Natural killer cell treated with Interleukin-12 subunit alpha and Interleukin-12 subunit beta and Interleukin-15 and Interleukin-18, amount 100 ng/mL, for 72 hours (primary cell): Measurements from ENCODE around the gene TMEM123. TPM values are rescaled to one million over a fixed set of nuclear protein-coding genes. Genes with fewer than 3 reads are reported as not detected.
A peak's percentile ranks its signal among the peaks of the same experiment; 100 is the strongest.

Source experiments
- ATAC-seq, 2 donors: fragments of 150-1000 bp; cut with Tn5 transposase in 1 of 2; sonication (Bioruptor Pico), chemical (Tn5 transposase) in 1 of 2; 2 replicates each; pipeline ENCODE4 v1.10.0; 2021
- DNase-seq: peaks from one replicate; pipeline ENCODE4 v3.0.0; 2022; ENCODE audit warnings: low spot score
- H3K27ac Mint-ChIP-seq, 2 donors: 1 replicate in 1 of 2; 2 replicates in 1 of 2; pipeline ENCODE4 v1.8.0; 2022; ENCODE audit warnings: mixed read lengths in 2 of 2, mild to moderate bottlenecking in 1 of 2, moderate library complexity in 1 of 2
- H3K27me3 Mint-ChIP-seq, 2 donors: 1 replicate in 1 of 2; 2 replicates in 1 of 2; pipeline ENCODE4 v1.8.0; 2022; ENCODE audit warnings: mixed read lengths in 2 of 2
- H3K36me3 Mint-ChIP-seq: one replicate; pipeline ENCODE4 v1.8.0; 2022; ENCODE audit warnings: mixed read lengths
- H3K4me1 Mint-ChIP-seq, 2 donors: 1 replicate in 1 of 2; 2 replicates in 1 of 2; pipeline ENCODE4 v1.8.0; 2022; ENCODE audit warnings: low read depth in 2 of 2, mixed read lengths in 2 of 2, mild to moderate bottlenecking in 1 of 2
- H3K4me3 Mint-ChIP-seq: one replicate; pipeline ENCODE4 v1.8.0; 2022; ENCODE audit warnings: mixed read lengths
- H3K9me3 Mint-ChIP-seq: 2 replicates; pipeline ENCODE4 v1.8.0; 2022; ENCODE audit warnings: mixed read lengths
- total RNA-seq, 2 donors: library from RNA; stranded (reverse); gene quantifications; one replicate each; pipeline ENCODE4 v1.2.3, GENCODE V29; 2022

The TMEM123 gene
- total RNA-seq, 2 donors from 2014 or later: 64.6 to 81.3 TPM

- Mint-ChIP-seq H3K27me3 (peaks cover 0 to 7% of the 10 kb centered on the region in 2 donors), H3K36me3 (no peaks in the 10 kb centered on the region), H3K9me3 (no peaks in the 10 kb centered on the region), H3K27ac (no peak overlapping the region), H3K4me1 (peaks cover 0 to 25% of the 10 kb centered on the region in 2 donors), H3K4me3 (no peak overlapping the region)
- DNase-seq (no peak), ATAC-seq (no peak)
Observed at GRCh38 chr11:102467080-102467708, 14.6 kb upstream of the TMEM123 start.

- no peak overlapping the region for H3K4me3 Mint-ChIP-seq
- no peaks in the 10 kb centered on the region for H3K36me3 Mint-ChIP-seq
- H3K9me3 Mint-ChIP-seq: no peaks in the 10 kb centered on the region
- ATAC-seq (no peak), DNase-seq (no peak)
- H3K27ac Mint-ChIP-seq: no peak overlapping the region
- H3K4me1 Mint-ChIP-seq: peaks cover 0 to 25% of the 10 kb centered on the region in 2 donors
- H3K27me3 Mint-ChIP-seq: peaks cover 0 to 11% of the 10 kb centered on the region in 2 donors
Observed at GRCh38 chr11:102465696-102466095, 13.1 kb upstream of the TMEM123 start.

- no peak overlapping the region for H3K4me3 Mint-ChIP-seq
- peak in 1 of 2 donors; percentile 61 for ATAC-seq
- no peak overlapping the region for H3K27ac Mint-ChIP-seq
- peaks cover 0 to 20% of the 10 kb centered on the region in 2 donors for H3K4me1 Mint-ChIP-seq
- peaks cover 0 to 11% of the 10 kb centered on the region in 2 donors for H3K27me3 Mint-ChIP-seq
- H3K9me3 Mint-ChIP-seq: no peaks in the 10 kb centered on the region
- no peak for DNase-seq
- no peaks in the 10 kb centered on the region for H3K36me3 Mint-ChIP-seq
Observed at GRCh38 chr11:102464859-102465500, 12.4 kb upstream of the TMEM123 start.

GRCh38 chr11:102464037-102464436 lies 11.5 kb upstream of the TMEM123 start:
- Mint-ChIP-seq H3K4me1 (peaks cover 5 to 23% of the 10 kb centered on the region in 2 donors), H3K36me3 (no peaks in the 10 kb centered on the region), H3K27me3 (peaks cover 0 to 14% of the 10 kb centered on the region in 2 donors), H3K27ac (no peak overlapping the region), H3K4me3 (no peak overlapping the region), H3K9me3 (no peaks in the 10 kb centered on the region)
- no peak for ATAC-seq
- DNase-seq: no peak

- no peaks in the 10 kb centered on the region for H3K9me3 Mint-ChIP-seq
- no peak overlapping the region for H3K4me3 Mint-ChIP-seq
- no peak overlapping the region for H3K27ac Mint-ChIP-seq
- H3K4me1 Mint-ChIP-seq: peaks cover 14 to 25% of the 10 kb centered on the region in 2 donors
- no peaks in the 10 kb centered on the region for H3K36me3 Mint-ChIP-seq
- ATAC-seq (no peak), DNase-seq (no peak)
- H3K27me3 Mint-ChIP-seq: peaks cover 0 to 11% of the 10 kb centered on the region in 2 donors
Observed at GRCh38 chr11:102462610-102463009, 10.0 kb upstream of the TMEM123 start.

GRCh38 chr11:102459393-102459792 lies 6.8 kb upstream of the TMEM123 start:
- H3K9me3 Mint-ChIP-seq: no peaks in the 10 kb centered on the region
- DNase-seq: no peak
- peaks cover 21 to 25% of the 10 kb centered on the region in 2 donors for H3K4me1 Mint-ChIP-seq
- ATAC-seq: no peak
- no peaks in the 10 kb centered on the region for H3K36me3 Mint-ChIP-seq
- peak overlapping the region in 1 of 2 donors; percentile 54 for H3K27ac Mint-ChIP-seq
- H3K4me3 Mint-ChIP-seq: no peak overlapping the region
- H3K27me3 Mint-ChIP-seq: peaks cover 0 to 10% of the 10 kb centered on the region in 2 donors

GRCh38 chr11:102458548-102458947 lies 6.0 kb upstream of the TMEM123 start:
- no peak for DNase-seq
- Mint-ChIP-seq H3K4me3 (no peak overlapping the region), H3K27me3 (peaks cover 0 to 10% of the 10 kb centered on the region in 2 donors), H3K27ac (peak overlapping the region; percentile 22 to 54), H3K4me1 (peaks cover 22 to 26% of the 10 kb centered on the region in 2 donors), H3K36me3 (no peaks in the 10 kb centered on the region), H3K9me3 (no peaks in the 10 kb centered on the region)
- ATAC-seq: no peak

GRCh38 chr11:102457865-102458264 lies 5.3 kb upstream of the TMEM123 start:
- H3K4me1 Mint-ChIP-seq: peaks cover 28 to 33% of the 10 kb centered on the region in 2 donors
- ATAC-seq (no peak), DNase-seq (no peak)
- H3K36me3 Mint-ChIP-seq: no peaks in the 10 kb centered on the region
- no peaks in the 10 kb centered on the region for H3K9me3 Mint-ChIP-seq
- no peak overlapping the region for H3K4me3 Mint-ChIP-seq
- peak overlapping the region; percentile 22 to 54 for H3K27ac Mint-ChIP-seq
- H3K27me3 Mint-ChIP-seq: peaks cover 0 to 10% of the 10 kb centered on the region in 2 donors

GRCh38 chr11:102457056-102457677 lies 4.6 kb upstream of the TMEM123 start:
- H3K4me1 Mint-ChIP-seq: peaks cover 30 to 34% of the 10 kb centered on the region in 2 donors
- H3K9me3 Mint-ChIP-seq: no peaks in the 10 kb centered on the region
- H3K4me3 Mint-ChIP-seq: no peak overlapping the region
- peaks cover 0 to 10% of the 10 kb centered on the region in 2 donors for H3K27me3 Mint-ChIP-seq
- no peak overlapping the region for H3K27ac Mint-ChIP-seq
- DNase-seq: no peak
- no peaks in the 10 kb centered on the region for H3K36me3 Mint-ChIP-seq
- no peak for ATAC-seq

GRCh38 chr11:102456381-102456780 lies 3.8 kb upstream of the TMEM123 start:
- H3K27ac Mint-ChIP-seq: no peak overlapping the region
- no peaks in the 10 kb centered on the region for H3K9me3 Mint-ChIP-seq
- no peak overlapping the region for H3K4me3 Mint-ChIP-seq
- no peak for DNase-seq
- no peak for ATAC-seq
- H3K36me3 Mint-ChIP-seq: no peaks in the 10 kb centered on the region
- H3K4me1 Mint-ChIP-seq: peaks cover 37 to 41% of the 10 kb centered on the region in 2 donors
- H3K27me3 Mint-ChIP-seq: peaks cover 0 to 9% of the 10 kb centered on the region in 2 donors

- H3K36me3 Mint-ChIP-seq: peaks cover 12% of the 10 kb centered on the region
- DNase-seq (no peak), ATAC-seq (no peak)
- no peaks in the 10 kb centered on the region for H3K9me3 Mint-ChIP-seq
- no peak overlapping the region for H3K27ac Mint-ChIP-seq
- peaks cover 0 to 9% of the 10 kb centered on the region in 2 donors for H3K27me3 Mint-ChIP-seq
- H3K4me3 Mint-ChIP-seq: no peak overlapping the region
- peaks cover 47 to 59% of the 10 kb centered on the region in 2 donors for H3K4me1 Mint-ChIP-seq
Observed at GRCh38 chr11:102453921-102454320, 1.4 kb upstream of the TMEM123 start.

- DNase-seq (no peak), ATAC-seq (no peak)
- Mint-ChIP-seq H3K36me3 (peaks cover 12% of the 10 kb centered on the region), H3K27me3 (peaks cover 0 to 6% of the 10 kb centered on the region in 2 donors), H3K27ac (peak overlapping the region; percentile 86 to 91), H3K9me3 (no peaks in the 10 kb centered on the region), H3K4me3 (peak overlapping the region; percentile 92), H3K4me1 (peaks cover 48 to 62% of the 10 kb centered on the region in 2 donors)
Observed at GRCh38 chr11:102453302-102453695, 734 bp upstream of the TMEM123 start.

- Mint-ChIP-seq H3K27me3 (peaks cover 0 to 6% of the 10 kb centered on the region in 2 donors), H3K27ac (peak overlapping the region; percentile 86 to 92), H3K4me3 (peak overlapping the region; percentile 92), H3K36me3 (peaks cover 15% of the 10 kb centered on the region), H3K4me1 (peaks cover 57 to 65% of the 10 kb centered on the region in 2 donors), H3K9me3 (no peaks in the 10 kb centered on the region)
- DNase-seq (peak; percentile 78), ATAC-seq (peak; percentile 65 to 69)
Observed at GRCh38 chr11:102451681-102452460, 694 bp downstream of the TMEM123 start.
